ENCODE results near the gene UTS2R.

DNA sequence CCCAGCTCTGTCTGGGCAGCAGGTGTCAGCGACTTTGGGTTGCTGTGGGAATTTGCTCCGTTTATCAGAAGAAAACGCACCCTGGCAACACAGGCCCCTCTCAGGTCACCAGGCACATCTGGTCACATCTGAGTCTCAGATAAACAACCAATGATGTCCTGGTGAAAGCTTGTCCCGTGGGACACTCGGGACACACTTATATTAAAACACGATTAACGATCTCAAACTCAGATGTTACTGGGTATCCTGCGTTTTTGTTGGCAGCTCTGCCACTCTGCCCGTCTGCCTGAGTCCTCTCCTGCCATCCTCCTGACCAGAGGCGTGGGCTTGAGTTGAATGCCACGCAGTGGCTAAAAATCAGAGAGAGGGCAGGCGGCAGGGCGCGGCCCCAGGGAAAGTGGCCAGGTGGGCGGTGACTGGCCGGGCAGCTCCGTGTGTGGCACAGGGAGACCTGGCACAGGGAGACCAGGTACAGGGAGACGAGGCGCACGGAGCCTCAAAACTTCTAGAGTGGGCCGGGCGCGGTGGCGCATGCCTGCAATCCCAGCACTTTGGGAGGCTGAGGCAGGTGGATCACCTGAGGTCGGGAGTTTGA lies 40.1 kb upstream of the UTS2R start:
- TF ChIP-seq, protein P1, sequence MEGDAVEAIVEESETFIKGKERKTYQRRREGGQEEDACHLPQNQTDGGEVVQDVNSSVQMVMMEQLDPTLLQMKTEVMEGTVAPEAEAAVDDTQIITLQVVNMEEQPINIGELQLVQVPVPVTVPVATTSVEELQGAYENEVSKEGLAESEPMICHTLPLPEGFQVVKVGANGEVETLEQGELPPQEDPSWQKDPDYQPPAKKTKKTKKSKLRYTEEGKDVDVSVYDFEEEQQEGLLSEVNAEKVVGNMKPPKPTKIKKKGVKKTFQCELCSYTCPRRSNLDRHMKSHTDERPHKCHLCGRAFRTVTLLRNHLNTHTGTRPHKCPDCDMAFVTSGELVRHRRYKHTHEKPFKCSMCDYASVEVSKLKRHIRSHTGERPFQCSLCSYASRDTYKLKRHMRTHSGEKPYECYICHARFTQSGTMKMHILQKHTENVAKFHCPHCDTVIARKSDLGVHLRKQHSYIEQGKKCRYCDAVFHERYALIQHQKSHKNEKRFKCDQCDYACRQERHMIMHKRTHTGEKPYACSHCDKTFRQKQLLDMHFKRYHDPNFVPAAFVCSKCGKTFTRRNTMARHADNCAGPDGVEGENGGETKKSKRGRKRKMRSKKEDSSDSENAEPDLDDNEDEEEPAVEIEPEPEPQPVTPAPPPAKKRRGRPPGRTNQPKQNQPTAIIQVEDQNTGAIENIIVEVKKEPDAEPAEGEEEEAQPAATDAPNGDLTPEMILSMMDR (IDR thresholded peaks at IDR 0.05 in 4 of 5, conservative IDR thresholded peaks at IDR 0.05 in 1 of 5) = no peak
- no peak for TF ChIP-seq POLR2A (IDR thresholded peaks at IDR 0.05)
